Measurements from ENCODE around the gene PALLD. TPM values are rescaled to one million over a fixed set of nuclear protein-coding genes. Genes with fewer than 3 reads are reported as not detected.
A peak's percentile ranks its signal among the peaks of the same experiment; 100 is the strongest.

The PALLD gene
- polyA plus RNA-seq, 3 donors: 6.1 to 11.8 (median 9.9) TPM

- Histone ChIP-seq H3K27me3 (ENCODE audit: control insufficient read depth in 2 of 2, insufficient read depth in 2 of 2, low read length in 2 of 2) (no peaks in the 10 kb centered on the region), H4K20me1 (ENCODE audit: insufficient read depth, low read length) (no peaks in the 10 kb centered on the region), H3K4me1 (ENCODE audit: control insufficient read depth in 1 of 2, insufficient read depth in 2 of 2, low read length in 2 of 2) (no peaks in the 10 kb centered on the region), H3K9me3 (replicated peaks in 1 of 2; ENCODE audit: control insufficient read depth in 1 of 2, insufficient read depth in 1 of 2, low read length in 2 of 2) (no peaks in the 10 kb centered on the region), H2AFZ (ENCODE audit: insufficient read depth, low read depth, low read length, poor library complexity, severe bottlenecking) (no peak overlapping the region), H3K9ac (ENCODE audit: insufficient read depth, low read length, poor library complexity, severe bottlenecking) (no peak overlapping the region), H3K4me3 (replicated peaks in 1 of 3; ENCODE audit: low read depth in 2 of 3, low read length in 3 of 3) (no peak overlapping the region), H3K36me3 (replicated peaks in 1 of 2; ENCODE audit: control insufficient read depth in 1 of 2, insufficient read depth in 2 of 2, low read length in 2 of 2) (no peaks in the 10 kb centered on the region), H3K4me2 (replicated peaks; ENCODE audit: extremely low read depth, low read length, poor library complexity, severe bottlenecking) (no peak overlapping the region), H3K79me2 (ENCODE audit: insufficient read depth, low read length) (no peaks in the 10 kb centered on the region), H3K27ac (ENCODE audit: low read depth in 1 of 2, low read length in 2 of 2) (no peak overlapping the region)
- 33% methylated on average over 1 of the region's 2 CpGs for WGBS (ENCODE audit: insufficient coverage)
- Mint-ChIP-seq H3K36me3 (no peaks in the 10 kb centered on the region), H3K4me3 (no peak overlapping the region), H3K4me1 (no peaks in the 10 kb centered on the region), H3K27ac (no peak overlapping the region), H3K9me3 (no peaks in the 10 kb centered on the region), H3K27me3 (ENCODE audit: low read depth in 3 of 3) (no peaks in the 10 kb centered on the region)
- TF ChIP-seq, protein P1, sequence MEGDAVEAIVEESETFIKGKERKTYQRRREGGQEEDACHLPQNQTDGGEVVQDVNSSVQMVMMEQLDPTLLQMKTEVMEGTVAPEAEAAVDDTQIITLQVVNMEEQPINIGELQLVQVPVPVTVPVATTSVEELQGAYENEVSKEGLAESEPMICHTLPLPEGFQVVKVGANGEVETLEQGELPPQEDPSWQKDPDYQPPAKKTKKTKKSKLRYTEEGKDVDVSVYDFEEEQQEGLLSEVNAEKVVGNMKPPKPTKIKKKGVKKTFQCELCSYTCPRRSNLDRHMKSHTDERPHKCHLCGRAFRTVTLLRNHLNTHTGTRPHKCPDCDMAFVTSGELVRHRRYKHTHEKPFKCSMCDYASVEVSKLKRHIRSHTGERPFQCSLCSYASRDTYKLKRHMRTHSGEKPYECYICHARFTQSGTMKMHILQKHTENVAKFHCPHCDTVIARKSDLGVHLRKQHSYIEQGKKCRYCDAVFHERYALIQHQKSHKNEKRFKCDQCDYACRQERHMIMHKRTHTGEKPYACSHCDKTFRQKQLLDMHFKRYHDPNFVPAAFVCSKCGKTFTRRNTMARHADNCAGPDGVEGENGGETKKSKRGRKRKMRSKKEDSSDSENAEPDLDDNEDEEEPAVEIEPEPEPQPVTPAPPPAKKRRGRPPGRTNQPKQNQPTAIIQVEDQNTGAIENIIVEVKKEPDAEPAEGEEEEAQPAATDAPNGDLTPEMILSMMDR (IDR thresholded peaks at IDR 0.05): no peak
- DNase-seq: no peak
- intact Hi-C loops (cut with micrococcal nuclease): no loop called here
These were observed 26.1 kb downstream of the PALLD start for GRCh38 chr4:168522829-168523489.

DNA sequence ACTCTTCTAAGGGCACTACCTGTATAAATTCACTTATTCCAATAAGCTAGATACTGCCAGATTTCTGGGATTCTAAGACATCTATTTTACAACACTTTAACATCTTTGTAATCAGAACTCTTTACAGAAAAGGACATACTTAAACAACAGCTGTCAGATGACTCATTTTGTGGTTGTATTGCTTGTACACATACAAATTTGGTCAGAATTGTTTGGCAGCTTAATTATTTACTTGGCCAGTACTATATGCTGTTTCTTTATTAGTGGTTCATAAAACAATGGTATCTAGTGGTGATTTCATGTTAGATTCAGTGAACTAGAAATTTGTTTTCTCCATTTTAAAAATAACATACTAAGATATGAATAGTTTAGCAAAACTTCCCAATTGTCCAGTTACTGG is 27.2 kb downstream of the PALLD start:
- intact Hi-C loops (cut with micrococcal nuclease): no loop called here

More for the DNA sequence above, 27.2 kb downstream of the PALLD start:
- Mint-ChIP-seq H3K9me3 (no peaks in the 10 kb centered on the region), H3K4me3 (no peak overlapping the region), H3K4me1 (no peaks in the 10 kb centered on the region), H3K36me3 (no peaks in the 10 kb centered on the region), H3K27me3 (ENCODE audit: low read depth in 3 of 3) (no peaks in the 10 kb centered on the region), H3K27ac (no peak overlapping the region)
- Histone ChIP-seq H3K4me2 (replicated peaks; ENCODE audit: extremely low read depth, low read length, poor library complexity, severe bottlenecking) (no peak overlapping the region), H2AFZ (ENCODE audit: insufficient read depth, low read depth, low read length, poor library complexity, severe bottlenecking) (no peak overlapping the region), H3K79me2 (ENCODE audit: insufficient read depth, low read length) (no peaks in the 10 kb centered on the region), H3K27ac (ENCODE audit: low read depth in 1 of 2, low read length in 2 of 2) (no peak overlapping the region), H3K27me3 (ENCODE audit: control insufficient read depth in 2 of 2, insufficient read depth in 2 of 2, low read length in 2 of 2) (no peaks in the 10 kb centered on the region), H3K9ac (ENCODE audit: insufficient read depth, low read length, poor library complexity, severe bottlenecking) (no peak overlapping the region), H3K4me1 (ENCODE audit: control insufficient read depth in 1 of 2, insufficient read depth in 2 of 2, low read length in 2 of 2) (no peaks in the 10 kb centered on the region), H3K36me3 (replicated peaks in 1 of 2; ENCODE audit: control insufficient read depth in 1 of 2, insufficient read depth in 2 of 2, low read length in 2 of 2) (no peaks in the 10 kb centered on the region), H4K20me1 (ENCODE audit: insufficient read depth, low read length) (no peaks in the 10 kb centered on the region), H3K9me3 (replicated peaks in 1 of 2; ENCODE audit: control insufficient read depth in 1 of 2, insufficient read depth in 1 of 2, low read length in 2 of 2) (no peaks in the 10 kb centered on the region), H3K4me3 (replicated peaks in 1 of 3; ENCODE audit: low read depth in 2 of 3, low read length in 3 of 3) (no peak overlapping the region)
- TF ChIP-seq, protein P1 (IDR thresholded peaks at IDR 0.05): no peak
- DNase-seq: peak in 1 of 3 donors; percentile 6

Data from CD14-positive monocyte (primary cell).